Stimulated activated CD4-positive, alpha-beta T cell treated with anti-CD3 and anti-CD28 coated beads, Interleukin-1b, Interleukin-23, amount 100 ng/mL, for 4 hours (primary cell): ENCODE data around the gene GRM2.

Experiments used
- DNase-seq, 2 donors: peaks; one replicate each; pipeline ENCODE4 v3.0.0-alpha.2; 2020; ENCODE audit warnings: low read depth in 2 of 2

GRM2 gene

GRCh38 chr3:51706788-51707731 is at the start of gene GRM2:
Gene GRM2, plus strand, starts transcription at chr3:51707068. Its CDS starts 1,916 bp downstream, at chr3:51708984.
- DNase-seq, result peak in 1 of 2 donors; percentile 23

GRCh38 chr3:51657234-51657633 is 49.6 kb upstream of the GRM2 start:
- DNase-seq, result no peak

GRCh38 chr3:51659942-51660341 is 46.9 kb upstream of the GRM2 start:
- DNase-seq, result no peak

GRCh38 chr3:51662456-51662855 is 44.4 kb upstream of the GRM2 start:
- no peak for DNase-seq

- no peak for DNase-seq
Observed at GRCh38 chr3:51668756-51669155, 38.1 kb upstream of the GRM2 start.

GRCh38 chr3:51669241-51670052 is 37.4 kb upstream of the GRM2 start:
- DNase-seq, result peak; percentile 70 to 80

GRCh38 chr3:51670053-51670822 is 36.6 kb upstream of the GRM2 start:
- DNase-seq, result no peak

- DNase-seq, result peak; percentile 89 to 92
Observed at GRCh38 chr3:51670823-51671733, 35.8 kb upstream of the GRM2 start, which contains the start of gene TEX264. Gene TEX264, plus strand, starts transcription at chr3:51671252. Its CDS starts 3,053 bp downstream, at chr3:51674305.

- peak; percentile 13 to 47 for DNase-seq
Observed at GRCh38 chr3:51671734-51672475, 35.0 kb upstream of the GRM2 start.

GRCh38 chr3:51673181-51673801 is 33.6 kb upstream of the GRM2 start:
- no peak for DNase-seq

GRCh38 chr3:51673802-51674654 is 32.8 kb upstream of the GRM2 start:
- no peak for DNase-seq

GRCh38 chr3:51675201-51675611 is 31.7 kb upstream of the GRM2 start:
- peak in 1 of 2 donors; percentile 14 for DNase-seq

- DNase-seq, result no peak
Observed at GRCh38 chr3:51676102-51676640, 30.7 kb upstream of the GRM2 start.

- no peak for DNase-seq
Observed at GRCh38 chr3:51677358-51677757, 29.5 kb upstream of the GRM2 start.

GRCh38 chr3:51678186-51678585 is 28.7 kb upstream of the GRM2 start:
- no peak for DNase-seq

- DNase-seq, result no peak
Observed at GRCh38 chr3:51678641-51679040, 28.2 kb upstream of the GRM2 start.

- no peak for DNase-seq
Observed at GRCh38 chr3:51679318-51679717, 27.6 kb upstream of the GRM2 start.

- DNase-seq, result no peak
Observed at GRCh38 chr3:51679777-51680176, 27.1 kb upstream of the GRM2 start.
